HT-29 (cell line): ENCODE measurements around the gene SOCS4. TPM values are rescaled to one million over a fixed set of nuclear protein-coding genes. Genes with fewer than 3 reads are reported as not detected.
A peak's percentile ranks its signal among the peaks of the same experiment; 100 is the strongest.
"Not testable (repeated sequence)": the region's sequence is repeated elsewhere in the genome, so short reads cannot be mapped to it uniquely, and the experiment has no call there.

Experiments used
- DNase-seq: peaks from one replicate; pipeline ENCODE4 v3.0.0-alpha.2; 2015; ENCODE audit warnings: low spot score
- total RNA-seq: library from RNA; depleted of rRNA; stranded (reverse); fragments of >200 nt; shearing (Covaris generic); gene quantifications from 2 replicates; pipeline ENCODE4 v1.2.3, GENCODE V29; 2014

SOCS4 gene
- total RNA-seq, 1 experiment from 2014 or later, result 5.3 TPM

- peak; percentile 88 for DNase-seq
Observed at GRCh38 chr14:55051423-55052268, 24.6 kb downstream of the SOCS4 start, which contains the start of gene MAPK1IP1L. TSS of gene MAPK1IP1L (plus strand) at chr14:55051647. CDS start at chr14:55061684, 10,037 bp downstream.

GRCh38 chr14:55052269-55052930 lies 25.4 kb downstream of the SOCS4 start:
- DNase-seq, result peak; percentile 31

GRCh38 chr14:55053018-55053417 lies 26.0 kb downstream of the SOCS4 start:
- no peak for DNase-seq

- no peak for DNase-seq
Observed at GRCh38 chr14:55053500-55053899, 26.5 kb downstream of the SOCS4 start.

GRCh38 chr14:55054098-55054497 lies 27.1 kb downstream of the SOCS4 start:
- DNase-seq, result no peak

- no peak for DNase-seq
Observed at GRCh38 chr14:55057919-55058318, 30.9 kb downstream of the SOCS4 start.

- no peak for DNase-seq
Observed at GRCh38 chr14:55059333-55059732, 32.3 kb downstream of the SOCS4 start.

GRCh38 chr14:55062517-55063351 lies 35.7 kb downstream of the SOCS4 start:
- no peak for DNase-seq

- DNase-seq, result not testable (repeated sequence)
Observed at GRCh38 chr14:55064896-55065295, 37.9 kb downstream of the SOCS4 start.

GRCh38 chr14:55065411-55065810 lies 38.4 kb downstream of the SOCS4 start:
- DNase-seq, result no peak

- DNase-seq, result no peak
Observed at GRCh38 chr14:55066223-55066622, 39.2 kb downstream of the SOCS4 start.

- no peak for DNase-seq
Observed at GRCh38 chr14:55070981-55071411, 44.0 kb downstream of the SOCS4 start.

GRCh38 chr14:55071870-55072640 lies 45.0 kb downstream of the SOCS4 start:
- no peak for DNase-seq

- no peak for DNase-seq
Observed at GRCh38 chr14:55073856-55074255, 46.8 kb downstream of the SOCS4 start.

- no peak for DNase-seq
Observed at GRCh38 chr14:55074662-55075061, 47.6 kb downstream of the SOCS4 start.

- DNase-seq, result no peak
Observed at GRCh38 chr14:55075628-55076175, 48.7 kb downstream of the SOCS4 start.

GRCh38 chr14:55077170-55078151 lies 50.4 kb downstream of the SOCS4 start:
- peak; percentile 91 for DNase-seq

GRCh38 chr14:55079961-55080360 lies 52.9 kb downstream of the SOCS4 start:
- DNase-seq, result not testable (repeated sequence)

- no peak for DNase-seq
Observed at GRCh38 chr14:55084401-55085059, 57.5 kb downstream of the SOCS4 start.
